ENCODE measurements around the gene FCRL1. TPM values are rescaled to one million over a fixed set of nuclear protein-coding genes. Genes with fewer than 3 reads are reported as not detected.

FCRL1 gene
- total and polyA plus RNA-seq, 2 of the 13 experiments (the other 11 are each of a cell fraction or from before 2014, with no cell fraction given) = not detected

- TF ChIP-seq NAIF1 (CRISPR knock-in tag; IDR thresholded peaks at IDR 0.05; ENCODE audit: borderline replicate concordance) = no peak
These were observed 23.0 kb upstream of the FCRL1 start (continued) for GRCh38 chr1:157842939-157843338.

- BruUV-seq (replicated peaks) = no TSS peak
- Histone ChIP-seq H3K36me3 (replicated peaks in 1 of 2; ENCODE audit: control insufficient read depth in 1 of 2, insufficient read depth in 2 of 2, low read length in 2 of 2) (no peaks in the 10 kb centered on the region), H3K4me2 (ENCODE audit: low read depth, low read length) (no peak within 1 kb of the TSS), H4K20me1 (ENCODE audit: insufficient read depth, low read length) (no peaks in the 10 kb centered on the region), H3K4me3 (replicated peaks in 1 of 3; ENCODE audit: insufficient read depth in 1 of 3, low read depth in 2 of 3, low read length in 3 of 3) (no peak within 1 kb of the TSS), H3K9ac (ENCODE audit: insufficient read depth, low read depth, low read length) (no peak within 1 kb of the TSS), H2AFZ (ENCODE audit: low read length) (no peak within 1 kb of the TSS), H3K27me3 (ENCODE audit: control insufficient read depth in 1 of 2, insufficient read depth in 2 of 2, low read length in 2 of 2) (no peaks in the 10 kb centered on the region), H3K4me1 (ENCODE audit: insufficient read depth, low read length) (no peaks in the 10 kb centered on the region), H3K79me2 (ENCODE audit: insufficient read depth, low read length) (no peaks in the 10 kb centered on the region), H3K9me3 (ENCODE audit: low read length) (no peaks in the 10 kb centered on the region), H3K27ac (ENCODE audit: extremely low read length, insufficient read depth, low read length) (no peak within 1 kb of the TSS)
- intact Hi-C loops (cut with micrococcal nuclease; ENCODE audit: unreplicated experiment) (no loop called here), in situ Hi-C loops (cut with HindIII; ENCODE audit: extremely low pct_ligation_motif_present, low pct_unique_long_range_greater_than_20kb) (no loop called here)
- no peak for TF ChIP-seq PRDM4 (CRISPR knock-in tag; IDR thresholded peaks at IDR 0.05; ENCODE audit: borderline replicate concordance)
- TF ChIP-seq ZNF772 (CRISPR knock-in tag; IDR thresholded peaks at IDR 0.05) = no peak
- TF ChIP-seq NCOR1 (IDR thresholded peaks at IDR 0.05; ENCODE audit: borderline replicate concordance, low read length) = no peak
- TF ChIP-seq ZBTB37 (CRISPR knock-in tag; IDR thresholded peaks at IDR 0.05) = no peak
- no peak for TF ChIP-seq ZSCAN29 (CRISPR knock-in tag; conservative IDR thresholded peaks at IDR 0.05)
- no peak for TF ChIP-seq RFXAP (CRISPR knock-in tag; IDR thresholded peaks at IDR 0.05; ENCODE audit: borderline replicate concordance)
- POLR2A ChIA-PET = no interaction called here
- WGBS (ENCODE audit: low lambda C conversion rate) = 2% methylated on average over 3 of the region's 3 CpGs
- CTCF ChIA-PET (ENCODE audit: low intra/inter-chr PET ratio, low total read pairs) = no interaction called here
- no peak for FAIRE-seq
- ATAC-seq = no peak
- DNase-seq (ENCODE audit: low spot score) = no peak
These were observed 21.8 kb upstream of the FCRL1 start, which contains the start of gene CD5L for GRCh38 chr1:157841708-157842107. Gene CD5L, minus strand, starts transcription at chr1:157841808. Its CDS starts 107 bp downstream, at chr1:157841701.

Data from HepG2 (cell line).